ENCODE measurements around the gene ZNF343. TPM values are rescaled to one million over a fixed set of nuclear protein-coding genes. Genes with fewer than 3 reads are reported as not detected.

Gene ZNF343
- total and polyA plus RNA-seq, 7 donors = 3.0 to 16.3 (median 10.7) TPM

GRCh38 chr20:2453792-2454191 lies 54.9 kb downstream of the ZNF343 start:
- Histone ChIP-seq H3K9me3 (no peaks in the 10 kb centered on the region), H3K4me1 (no peaks in the 10 kb centered on the region), H3K4me3 (no peak overlapping the region), H3K27ac (no peak overlapping the region), H3K27me3 (no peaks in the 10 kb centered on the region), H3K36me3 (peaks cover 0 to 4% (median 0%) of the 10 kb centered on the region in 4 donors)
- 76 to 84% methylated on average over 3 of the region's 3 CpGs for WGBS, 2 donors
- no peak for DNase-seq
- TF ChIP-seq EP300 (IDR thresholded peaks at IDR 0.05) (no peak), CTCF (IDR thresholded peaks at IDR 0.05) (no peak), POLR2AphosphoS5 (IDR thresholded peaks at IDR 0.05) (no peak), POLR2A (IDR thresholded peaks at IDR 0.05) (no peak)
- intact Hi-C loops (cut with DNase I) = loop anchor here (5.0 kb wide), 1 partner anchor 246 kb away; no protein-coding TSS in a partner anchor

- Histone ChIP-seq H3K27me3 (no peaks in the 10 kb centered on the region), H3K4me1 (no peaks in the 10 kb centered on the region), H3K4me3 (no peak overlapping the region), H3K27ac (no peak overlapping the region), H3K36me3 (no peaks in the 10 kb centered on the region), H3K9me3 (no peaks in the 10 kb centered on the region)
- intact Hi-C loops (cut with DNase I) = loop anchor here (5.0 kb wide), 1 partner anchor 245 kb away; no protein-coding TSS in a partner anchor
- WGBS, 2 donors = 54 to 58% methylated on average over 8 of the region's 8 CpGs
- no peak for TF ChIP-seq POLR2AphosphoS5 (IDR thresholded peaks at IDR 0.05)
- TF ChIP-seq CTCF (IDR thresholded peaks at IDR 0.05) = peak; percentile 8 to 75 (median 49)
- DNase-seq = peak; percentile 79
Observed at GRCh38 chr20:2451939-2452732, 56.6 kb downstream of the ZNF343 start.

- H3K4me3 ChIP-seq = no peak overlapping the region
- intact Hi-C loops (cut with DNase I) = loop anchor here (5.0 kb wide), 1 partner anchor 244 kb away; no protein-coding TSS in a partner anchor
- H3K4me1 ChIP-seq = no peaks in the 10 kb centered on the region
- DNase-seq = no peak
- WGBS, 2 donors = 40 to 77% methylated on average over 5 of the region's 5 CpGs
- TF ChIP-seq CTCF (IDR thresholded peaks at IDR 0.05) (no peak), POLR2AphosphoS5 (IDR thresholded peaks at IDR 0.05) (no peak), EP300 (IDR thresholded peaks at IDR 0.05) (no peak), POLR2A (IDR thresholded peaks at IDR 0.05) (no peak)
- H3K9me3 ChIP-seq = no peaks in the 10 kb centered on the region
- H3K27me3 ChIP-seq = no peaks in the 10 kb centered on the region
- H3K36me3 ChIP-seq = no peaks in the 10 kb centered on the region
- H3K27ac ChIP-seq = no peak overlapping the region
Observed at GRCh38 chr20:2451422-2451821, 57.3 kb downstream of the ZNF343 start.

- TF ChIP-seq CTCF (IDR thresholded peaks at IDR 0.05) (no peak), POLR2A (IDR thresholded peaks at IDR 0.05) (no peak), POLR2AphosphoS5 (IDR thresholded peaks at IDR 0.05) (no peak), EP300 (IDR thresholded peaks at IDR 0.05) (no peak)
- no peaks in the 10 kb centered on the region for H3K9me3 ChIP-seq
- 94 to 97% methylated on average over 1 of the region's 1 CpG for WGBS, 2 donors
- H3K36me3 ChIP-seq = no peaks in the 10 kb centered on the region
- H3K4me1 ChIP-seq = no peaks in the 10 kb centered on the region
- no peak overlapping the region for H3K4me3 ChIP-seq
- intact Hi-C loops (cut with DNase I) = no loop called here
- H3K27ac ChIP-seq = no peak overlapping the region
- no peak for DNase-seq
- H3K27me3 ChIP-seq = no peaks in the 10 kb centered on the region
Observed at GRCh38 chr20:2449386-2449785, 59.3 kb downstream of the ZNF343 start.
